Upper lobe of right lung (tissue), 1 donor: ENCODE results near the gene KRTAP3-2. TPM values are rescaled to one million over a fixed set of nuclear protein-coding genes. Genes with fewer than 3 reads are reported as not detected.
"Not testable (repeated sequence)": the region's sequence is repeated elsewhere in the genome, so short reads cannot be mapped to it uniquely, and the experiment has no call there.

Experiments used
- ATAC-seq: fragments of 200-7000 bp; cut with Tn5 transposase; one replicate; pipeline ENCODE4 v1.9.1; 2020; ENCODE audit warnings: mild to moderate bottlenecking, moderate library complexity
- DNase-seq: peaks from one replicate; pipeline ENCODE4 v3.0.0-alpha.2; 2020
- H3K27ac ChIP-seq: fragments of 200-600 bp; one replicate; pipeline ENCODE4 v1.8.0; 2022
- H3K27me3 ChIP-seq: fragments of 200-600 bp; one replicate; pipeline ENCODE4 v1.8.0; 2022; ENCODE audit warnings: mild to moderate bottlenecking
- H3K36me3 ChIP-seq: fragments of 200-600 bp; one replicate; pipeline ENCODE4 v1.8.0; 2022
- H3K4me1 ChIP-seq: fragments of 200-600 bp; one replicate; pipeline ENCODE4 v1.8.0; 2022
- H3K4me3 ChIP-seq: fragments of 200-600 bp; one replicate; pipeline ENCODE4 v1.8.0; 2022; ENCODE audit warnings: mild to moderate bottlenecking
- H3K9me3 ChIP-seq: fragments of 200-600 bp; one replicate; pipeline ENCODE4 v1.8.0; 2022
- CTCF ChIP-seq: fragments of 200-600 bp; IDR thresholded peaks from one replicate; pipeline ENCODE4 v1.8.0; 2022; ENCODE audit warnings: antibody characterized with exemption
- intact Hi-C: fragments of 100-400 bp; cut with DNase I; formaldehyde crosslinking; loops from one replicate; pipeline ENCODE4 v1.11.0; 2022
- long read RNA-seq: library from polyadenylated mRNA; unstranded; transcript quantifications from one replicate; pipeline ENCODE4 v2.0.0, GENCODE V29; 2021
- total RNA-seq: library from RNA; stranded (reverse); fragmentation: NEBNext Ultra II Directional; extraction: Animal tissue kit (Norgen Biotek cat#: 25700); gene quantifications from one replicate; pipeline ENCODE4 v1.2.1, GENCODE V29; 2021
- donor health status: DM: no; HTN: yes; CAD: no; lungs with severe emphysema.

Gene KRTAP3-2
- total RNA-seq = not detected
- long read RNA-seq = 0 reads

GRCh38 chr17:40999563-40999962, at the start of gene KRTAP3-2:
Gene KRTAP3-2, minus strand, starts transcription at chr17:40999906. Its CDS starts 53 bp downstream, at chr17:40999853.
- H3K27me3 ChIP-seq, intact Hi-C loops, H3K4me1 ChIP-seq, H3K36me3 ChIP-seq, H3K27ac ChIP-seq, DNase-seq, H3K4me3 ChIP-seq, H3K9me3 ChIP-seq: not testable (repeated sequence)
- peak; percentile 19 for ATAC-seq

GRCh38 chr17:41049110-41049509, 49.4 kb upstream of the KRTAP3-2 start:
- Histone ChIP-seq H3K36me3 (no peaks in the 10 kb centered on the region), H3K9me3 (no peaks in the 10 kb centered on the region), H3K4me3 (no peak overlapping the region), H3K27me3 (peaks cover 11% of the 10 kb centered on the region), H3K4me1 (no peaks in the 10 kb centered on the region), H3K27ac (no peak overlapping the region)
- TF ChIP-seq CTCF = no peak
- DNase-seq (no peak), ATAC-seq (no peak)
- intact Hi-C loops = no loop called here

- H3K27me3 ChIP-seq = peaks cover 11% of the 10 kb centered on the region
- no peak for DNase-seq
- no peaks in the 10 kb centered on the region for H3K4me1 ChIP-seq
- no peaks in the 10 kb centered on the region for H3K36me3 ChIP-seq
- no peak overlapping the region for H3K4me3 ChIP-seq
- no peak for TF ChIP-seq CTCF
- no peak overlapping the region for H3K27ac ChIP-seq
- intact Hi-C loops = no loop called here
- no peak for ATAC-seq
- no peaks in the 10 kb centered on the region for H3K9me3 ChIP-seq
These were observed 48.7 kb upstream of the KRTAP3-2 start for GRCh38 chr17:41048441-41048840.

- H3K4me1 ChIP-seq, H3K4me3 ChIP-seq, intact Hi-C loops, H3K27ac ChIP-seq, H3K9me3 ChIP-seq, DNase-seq, H3K36me3 ChIP-seq: not testable (repeated sequence)
- peaks cover 11% of the 10 kb centered on the region for H3K27me3 ChIP-seq
- ATAC-seq = peak; percentile 39
These were observed 47.2 kb upstream of the KRTAP3-2 start, which contains the start of gene KRTAP2-1 for GRCh38 chr17:41046735-41047465. Gene KRTAP2-1, minus strand, starts transcription at chr17:41047316. Its CDS starts 49 bp downstream, at chr17:41047267.

- Histone ChIP-seq H3K27ac (no peak overlapping the region), H3K27me3 (peaks cover 11% of the 10 kb centered on the region), H3K36me3 (no peaks in the 10 kb centered on the region), H3K4me3 (no peak overlapping the region), H3K4me1 (no peaks in the 10 kb centered on the region), H3K9me3 (no peaks in the 10 kb centered on the region)
- DNase-seq = no peak
- no peak for ATAC-seq
- no peak for TF ChIP-seq CTCF
- intact Hi-C loops = no loop called here
These were observed 43.2 kb upstream of the KRTAP3-2 start for GRCh38 chr17:41042953-41043352.

GRCh38 chr17:41040783-41041571, 41.3 kb upstream of the KRTAP3-2 start, which contains the start of gene KRTAP1-1:
Gene KRTAP1-1, minus strand, starts transcription at chr17:41041450. Its CDS starts 53 bp downstream, at chr17:41041397.
- H3K36me3 ChIP-seq, H3K9me3 ChIP-seq, DNase-seq, H3K27me3 ChIP-seq, H3K4me3 ChIP-seq, H3K4me1 ChIP-seq, H3K27ac ChIP-seq, intact Hi-C loops, ATAC-seq: not testable (repeated sequence)

GRCh38 chr17:41037853-41038350, 38.2 kb upstream of the KRTAP3-2 start:
- no peaks in the 10 kb centered on the region for H3K4me1 ChIP-seq
- ATAC-seq = no peak
- H3K27me3 ChIP-seq = no peaks in the 10 kb centered on the region
- H3K9me3 ChIP-seq = no peaks in the 10 kb centered on the region
- H3K27ac ChIP-seq = no peak overlapping the region
- no peaks in the 10 kb centered on the region for H3K36me3 ChIP-seq
- TF ChIP-seq CTCF = no peak
- DNase-seq = no peak
- H3K4me3 ChIP-seq = no peak overlapping the region
- intact Hi-C loops = no loop called here

GRCh38 chr17:41034346-41034935, 34.7 kb upstream of the KRTAP3-2 start, which contains the start of gene KRTAP1-3:
Gene KRTAP1-3, minus strand, starts transcription at chr17:41034874. Its CDS starts 53 bp downstream, at chr17:41034821.
- H3K4me3 ChIP-seq, H3K36me3 ChIP-seq, H3K27me3 ChIP-seq, intact Hi-C loops, ATAC-seq, DNase-seq, H3K27ac ChIP-seq, H3K9me3 ChIP-seq, H3K4me1 ChIP-seq: not testable (repeated sequence)
